SW480 (cell line): ENCODE results near the gene ABHD10.

Source experiments
- DNase-seq: peaks from one replicate; pipeline ENCODE4 v3.0.0-alpha.2; 2016; ENCODE audit warnings: low spot score

The ABHD10 gene

DNA sequence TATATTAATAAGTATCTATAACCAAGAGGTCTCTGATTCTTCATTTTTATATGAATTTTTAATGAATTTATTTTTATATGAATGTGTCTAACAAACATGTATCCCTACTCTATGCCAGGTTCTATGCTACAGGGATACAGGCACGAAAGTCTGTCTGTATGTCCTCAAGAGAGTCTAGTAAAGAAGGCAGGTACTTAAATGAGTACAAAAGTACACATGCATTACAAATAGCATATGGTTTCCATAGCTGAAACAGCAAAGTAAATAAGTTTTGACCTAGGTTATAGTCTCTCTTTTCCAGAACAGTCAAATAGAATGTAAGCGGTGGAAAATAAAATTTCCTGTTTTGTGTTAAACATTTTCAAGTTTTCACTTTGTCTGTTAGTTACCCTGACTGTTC lies 13.3 kb upstream of the ABHD10 start:
- no peak for DNase-seq

DNA sequence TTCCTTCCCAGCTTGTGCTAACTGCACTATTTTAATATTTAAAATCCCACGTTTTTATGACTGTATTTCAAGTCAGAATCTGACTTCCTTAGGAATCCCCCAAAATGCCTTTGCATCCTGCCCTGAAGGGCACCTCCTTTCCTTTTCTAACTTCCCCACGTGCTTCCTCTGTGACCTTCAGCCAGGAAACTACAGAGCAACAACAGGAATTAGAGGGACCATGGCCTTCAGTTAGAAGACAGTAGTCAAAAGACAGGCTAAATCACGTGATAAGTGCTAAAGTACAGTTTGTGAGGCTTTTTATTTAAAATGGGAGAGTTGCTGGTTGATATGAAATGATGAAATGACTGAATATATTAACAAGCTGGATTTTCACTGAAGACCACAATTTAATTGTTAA lies 11.8 kb upstream of the ABHD10 start:
- DNase-seq, result no peak

DNA sequence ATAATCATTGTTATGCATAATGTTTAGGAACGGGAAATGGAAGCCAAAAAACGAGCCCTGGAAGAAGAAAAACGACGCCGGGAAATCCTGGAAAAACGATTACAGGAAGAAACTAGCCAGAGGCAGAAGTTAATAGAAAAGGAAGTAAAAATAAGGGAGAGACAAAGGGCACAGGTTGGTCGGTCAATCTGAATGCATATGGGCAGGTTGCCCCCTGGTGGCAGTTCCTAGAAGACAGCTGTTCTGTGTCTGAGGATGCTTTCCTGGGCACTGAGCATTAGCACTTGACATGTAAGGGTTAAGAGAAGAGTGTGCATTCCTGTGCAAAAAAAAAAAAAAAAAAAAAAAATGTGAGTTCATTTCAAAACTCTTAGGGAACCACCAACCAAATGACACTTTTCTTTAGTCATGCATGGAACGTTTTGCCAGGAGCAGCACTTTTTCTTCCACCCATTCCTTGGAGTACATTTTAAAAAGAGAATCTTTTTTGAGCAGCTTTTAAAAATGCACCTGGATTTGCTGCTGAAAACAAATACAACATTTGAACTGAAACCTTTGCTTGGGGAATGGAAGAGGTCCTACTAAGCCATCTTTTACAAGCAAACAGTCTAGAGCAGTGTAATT lies 11.1 kb upstream of the ABHD10 start:
- DNase-seq, result peak; percentile 79

DNA sequence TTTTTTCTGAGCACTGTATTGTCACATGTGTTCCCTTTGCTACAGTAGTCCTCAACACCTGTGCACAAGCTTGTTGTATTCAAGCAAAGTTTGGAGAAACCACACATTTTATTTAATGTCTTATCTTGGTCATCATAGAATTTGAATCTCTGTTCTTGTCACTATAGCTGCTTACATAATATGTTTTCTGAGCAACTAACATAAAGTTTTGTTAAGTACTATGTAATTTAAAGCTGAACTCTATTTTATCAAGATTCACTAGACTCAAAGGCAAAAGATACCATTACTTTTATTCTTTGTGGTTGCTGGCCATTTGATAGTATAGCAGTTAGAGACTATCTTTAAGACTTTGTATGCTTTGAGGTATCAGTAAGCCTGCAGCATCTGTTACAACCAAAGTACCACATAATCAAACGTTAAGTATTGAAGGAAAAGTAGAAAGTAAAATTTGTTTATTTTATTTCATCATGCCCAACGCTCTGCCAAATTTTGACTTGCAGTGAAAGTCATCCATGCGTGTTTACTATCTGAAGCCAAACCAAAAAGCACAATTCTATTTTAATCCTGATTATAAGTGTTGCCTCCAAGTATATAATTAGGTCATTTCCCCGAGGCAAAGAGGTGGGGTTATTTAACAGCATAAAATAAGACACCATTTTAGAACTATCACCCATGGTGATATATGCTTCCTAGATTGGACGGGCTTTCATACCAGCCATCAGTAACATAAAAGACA lies 10.3 kb upstream of the ABHD10 start:
- no peak for DNase-seq

DNA sequence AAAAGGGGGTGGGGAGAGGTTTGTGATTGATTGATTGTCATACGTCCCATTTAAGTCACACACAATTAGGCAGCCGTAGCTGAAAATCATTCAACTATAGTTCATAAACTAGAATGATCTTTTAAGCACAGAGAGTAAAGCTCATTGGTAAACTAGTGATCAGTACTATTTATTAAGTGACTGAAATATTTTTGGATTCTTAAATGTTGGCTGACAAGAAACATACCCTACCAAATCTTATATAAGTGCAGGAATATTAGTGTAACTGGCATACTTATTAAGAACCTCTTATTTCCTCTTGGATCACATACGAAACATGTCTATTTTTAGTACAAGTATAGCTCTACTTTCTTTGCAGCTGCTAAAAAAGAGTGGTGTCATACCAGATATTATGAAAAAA lies 8.4 kb upstream of the ABHD10 start:
- no peak for DNase-seq

DNA sequence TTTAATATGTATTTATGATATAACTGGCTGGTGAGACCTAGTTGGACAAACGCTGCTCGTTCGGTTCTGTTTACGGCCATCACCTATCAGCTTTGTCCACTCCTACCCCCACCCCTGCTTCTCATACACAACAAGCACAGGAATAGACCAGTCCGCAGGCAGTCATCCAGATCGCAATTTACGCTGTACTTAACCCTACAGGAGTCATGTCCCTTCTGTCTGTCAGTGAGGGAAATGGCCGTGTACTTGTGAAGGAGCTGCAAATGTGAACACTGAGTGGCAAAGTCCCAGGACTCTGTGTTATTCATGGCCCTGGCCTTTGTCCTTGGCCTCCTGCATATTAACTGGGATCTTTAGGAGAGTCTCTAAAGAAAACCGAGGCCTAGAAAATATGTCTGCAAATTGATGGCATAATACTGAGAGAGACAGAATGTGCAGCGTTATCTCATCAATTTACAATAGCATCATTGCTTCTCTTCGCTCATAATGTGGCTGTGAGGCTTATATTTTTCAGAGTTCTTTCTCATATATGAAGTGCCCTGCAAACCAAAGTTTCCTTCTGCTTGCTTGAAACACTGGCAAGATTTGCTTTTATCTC lies 7.2 kb upstream of the ABHD10 start:
- DNase-seq, result no peak

DNA sequence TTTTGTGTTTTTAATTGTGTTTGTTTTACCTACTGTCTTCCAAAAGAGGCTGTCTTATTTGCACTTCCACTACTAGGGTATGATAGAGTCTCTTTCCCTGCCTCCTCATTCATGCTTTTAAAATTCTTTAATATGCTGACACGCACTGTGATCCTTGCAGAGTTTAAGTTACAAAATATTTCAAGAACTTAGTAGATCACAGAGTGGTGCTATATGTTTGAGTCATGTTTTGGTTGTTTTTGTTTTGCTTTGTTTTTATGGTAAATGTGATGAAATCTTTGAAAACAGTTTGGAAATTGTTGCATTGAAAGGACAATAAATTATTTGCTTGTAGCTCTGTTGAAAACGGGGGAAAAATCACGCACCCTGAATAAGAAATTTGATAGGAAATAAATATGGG lies 5.9 kb upstream of the ABHD10 start:
- no peak for DNase-seq

DNA sequence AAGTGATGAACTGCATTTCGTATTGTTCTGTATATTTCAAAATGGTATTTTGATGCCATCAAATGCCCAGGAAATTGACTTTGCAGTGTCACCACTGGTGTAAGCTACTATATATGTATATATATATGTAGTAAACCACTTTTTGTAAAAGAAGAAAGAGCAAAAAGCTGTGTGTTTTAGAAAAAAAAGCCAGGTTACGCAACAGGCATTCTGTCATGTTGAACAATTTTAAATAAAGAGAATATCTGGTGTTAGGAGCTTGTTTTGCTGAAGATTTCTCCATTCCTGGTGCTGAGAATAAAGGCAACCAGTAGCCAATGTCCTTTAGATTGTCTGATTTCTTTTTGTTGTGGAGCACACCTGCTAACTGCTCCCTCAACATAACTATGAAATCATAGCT lies 3.7 kb upstream of the ABHD10 start:
- no peak for DNase-seq

DNA sequence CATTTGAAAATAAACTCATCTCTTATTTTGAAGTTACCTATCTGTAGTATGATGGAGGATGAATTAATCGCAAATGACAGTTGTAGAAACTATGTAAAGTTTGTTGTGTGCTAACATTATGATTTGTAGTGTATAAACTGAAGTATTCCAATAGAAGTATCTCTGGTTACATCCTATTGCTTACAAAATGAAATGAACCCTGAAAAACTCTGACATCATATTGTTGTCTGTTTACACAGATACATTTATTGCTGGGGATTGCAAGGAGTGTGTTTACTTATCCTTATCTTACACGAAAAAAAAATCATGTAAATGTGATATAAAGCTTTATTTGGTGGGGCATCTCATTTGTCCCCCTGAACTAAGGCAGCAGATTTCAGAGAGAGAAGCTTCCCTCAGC lies 2.6 kb upstream of the ABHD10 start:
- DNase-seq, result no peak

DNA sequence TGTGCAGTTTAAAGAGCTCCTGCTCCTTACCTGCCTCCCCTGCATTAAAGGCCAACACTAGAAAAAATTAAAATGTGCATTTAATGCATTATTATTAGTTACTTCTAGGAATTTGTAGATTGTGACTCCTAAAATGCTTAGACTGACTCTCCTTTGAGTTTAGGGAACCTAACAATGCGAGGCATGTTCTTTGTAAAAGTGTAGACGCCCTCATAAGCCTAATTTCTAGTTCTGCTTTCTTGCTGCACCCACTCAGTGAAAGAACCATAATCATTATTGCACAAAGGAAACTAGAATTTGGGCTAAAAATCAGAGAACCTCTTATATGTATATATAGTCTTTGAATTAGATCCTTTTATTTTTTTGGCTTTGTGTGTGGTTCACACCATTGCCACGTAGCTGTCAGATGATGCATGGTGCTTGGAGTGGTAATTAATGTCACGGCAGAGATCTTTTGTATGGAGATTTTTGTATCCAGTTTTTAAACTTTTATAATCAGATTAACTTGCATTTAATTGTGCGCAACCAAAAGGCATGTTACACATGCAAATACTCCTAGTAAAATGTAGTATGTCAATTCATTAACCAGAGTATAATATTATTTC lies 710 bp downstream of the ABHD10 start:
- DNase-seq, result no peak

DNA sequence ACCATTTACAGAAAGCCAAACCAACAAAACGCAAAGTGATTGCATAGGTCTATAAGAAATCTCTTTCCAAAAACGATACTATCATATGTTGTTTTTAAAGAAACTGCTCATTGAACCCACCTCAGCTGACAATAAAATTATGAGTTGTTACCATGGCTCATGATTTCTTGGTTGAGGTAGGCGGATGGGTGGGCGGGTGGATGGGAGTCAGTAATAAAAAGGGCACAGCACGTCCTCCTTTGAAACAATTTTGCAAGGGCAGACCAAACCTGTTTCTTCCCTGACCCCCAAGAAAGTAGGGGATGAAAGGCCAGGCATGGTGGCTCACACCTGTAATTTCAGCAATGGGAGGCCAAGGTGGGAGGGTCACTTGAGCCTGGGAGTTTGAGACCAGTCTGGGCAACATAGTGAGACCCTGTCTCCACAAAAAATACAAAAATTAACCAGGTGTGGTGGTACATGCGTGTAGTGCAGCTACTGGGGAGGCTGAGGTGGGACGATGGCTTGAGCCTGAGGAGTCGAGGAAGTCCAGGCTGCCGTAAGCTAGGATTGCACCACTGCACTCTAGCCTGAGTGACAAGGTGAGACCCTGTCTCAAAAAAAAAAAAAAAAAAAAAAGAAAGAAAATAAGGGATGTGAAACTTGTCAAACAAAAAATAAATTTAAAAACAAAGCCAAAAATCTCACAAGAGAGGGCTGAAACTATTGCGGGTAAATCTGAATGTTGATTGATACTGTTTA lies 2.1 kb downstream of the ABHD10 start:
- DNase-seq, result no peak

DNA sequence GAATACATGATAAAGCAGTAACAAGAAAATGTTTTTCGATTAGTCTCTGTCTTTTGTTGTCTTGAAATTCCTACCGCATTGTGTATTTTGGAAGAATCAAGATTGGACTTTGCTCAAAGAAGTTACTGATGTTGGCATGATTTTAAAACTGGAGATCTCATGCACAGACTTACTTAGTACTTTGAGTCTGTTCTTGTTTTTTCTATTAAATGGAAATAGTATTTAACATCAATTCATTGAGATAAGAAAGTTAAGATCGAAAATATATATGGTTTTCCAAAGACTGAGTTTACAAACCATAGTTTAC lies 2.6 kb downstream of the ABHD10 start:
- no peak for DNase-seq

DNA sequence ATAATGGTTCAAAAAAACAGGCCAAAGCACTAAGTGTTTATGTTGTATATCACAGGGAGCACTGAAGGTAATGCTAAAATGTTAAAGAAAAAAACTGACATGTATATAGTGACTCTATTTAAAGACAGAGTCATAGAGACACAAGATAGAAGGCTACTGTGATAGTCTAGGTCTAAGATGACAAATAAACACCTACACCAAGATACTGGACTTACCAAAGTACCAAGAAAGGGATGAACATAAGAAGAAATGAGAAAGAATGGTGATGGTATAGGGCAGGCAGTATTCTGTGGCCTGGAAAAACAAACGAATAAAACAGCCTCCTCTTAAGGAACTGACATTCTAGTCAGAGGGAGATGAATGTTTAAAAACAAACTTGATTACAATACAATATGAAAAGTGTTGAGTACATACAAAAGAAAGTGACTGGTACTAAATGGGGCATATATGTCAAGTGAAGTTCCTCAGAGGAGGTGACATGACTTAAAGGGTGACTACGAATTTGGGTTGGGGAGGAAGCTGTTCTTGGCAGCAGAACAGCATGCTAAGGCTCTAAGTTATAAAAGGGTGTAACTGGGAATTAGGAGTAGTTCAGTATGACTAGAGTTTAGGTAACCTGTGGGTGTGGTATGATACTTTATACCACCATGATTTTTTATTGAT lies 5.9 kb downstream of the ABHD10 start:
- no peak for DNase-seq

DNA sequence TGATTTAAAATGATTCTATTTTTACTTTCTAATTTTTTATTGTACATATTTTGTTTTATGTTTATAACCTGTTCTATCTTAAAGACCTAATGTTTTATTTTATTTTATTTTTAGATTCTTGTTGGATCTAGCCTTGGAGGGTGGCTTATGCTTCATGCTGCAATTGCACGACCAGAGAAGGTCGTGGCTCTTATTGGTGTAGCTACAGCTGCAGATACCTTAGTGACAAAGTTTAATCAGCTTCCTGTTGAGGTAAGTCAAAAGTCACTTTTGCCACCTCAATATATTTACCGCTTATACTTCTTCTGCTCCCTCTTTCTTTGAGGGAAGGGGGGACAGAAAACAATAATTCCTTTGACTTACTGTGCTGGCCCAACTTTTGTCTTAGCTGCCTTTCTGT lies 8.0 kb downstream of the ABHD10 start:
- no peak for DNase-seq

DNA sequence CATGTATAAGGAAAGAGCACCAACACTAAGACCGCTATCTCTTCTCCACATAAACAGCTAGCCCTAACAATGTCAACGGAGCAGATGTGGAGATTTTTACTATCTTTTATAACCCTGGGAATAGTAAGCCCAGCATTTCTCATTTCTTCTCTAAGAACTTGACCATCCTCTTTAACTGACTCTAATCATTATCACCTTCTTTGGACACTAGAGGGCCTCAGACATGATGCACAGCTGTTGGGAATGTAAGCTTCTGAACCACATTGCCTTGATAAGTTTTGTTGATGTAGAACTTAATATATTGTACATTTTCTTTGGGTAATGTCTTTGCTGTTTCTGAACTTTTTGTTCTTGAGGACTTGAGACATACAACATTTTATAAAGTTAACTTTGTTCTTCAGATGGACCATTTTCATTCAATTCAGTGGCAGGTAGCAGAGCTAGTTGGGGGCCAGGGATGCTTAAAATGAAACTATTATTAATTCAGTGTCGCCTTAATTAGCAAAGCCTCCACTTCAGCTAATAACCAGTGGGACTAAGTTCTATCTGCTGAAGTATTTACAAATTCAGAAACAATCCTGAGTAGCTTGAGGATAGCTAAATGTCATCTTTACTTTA lies 10.3 kb downstream of the ABHD10 start:
- peak; percentile 60 for DNase-seq

DNA sequence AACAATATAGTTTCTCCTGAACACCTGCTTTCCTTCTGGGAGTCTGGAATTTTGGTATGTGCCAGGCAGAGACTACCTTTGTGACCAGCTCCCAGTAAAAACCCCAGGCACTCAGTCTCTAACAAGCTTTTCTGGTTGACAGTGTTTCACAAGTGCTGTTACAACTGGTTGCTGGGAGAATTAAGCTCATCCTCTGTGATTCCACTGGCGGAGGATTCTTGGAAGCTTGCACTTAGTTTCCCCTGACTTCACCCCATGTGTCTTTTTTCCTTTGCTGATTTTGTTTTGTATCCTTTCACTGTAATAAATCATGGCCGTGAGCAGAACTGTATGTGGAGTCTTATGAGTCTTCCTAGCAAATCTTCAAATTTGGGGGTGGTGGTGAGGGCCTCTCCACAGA lies 14.2 kb downstream of the ABHD10 start:
- no peak for DNase-seq

DNA sequence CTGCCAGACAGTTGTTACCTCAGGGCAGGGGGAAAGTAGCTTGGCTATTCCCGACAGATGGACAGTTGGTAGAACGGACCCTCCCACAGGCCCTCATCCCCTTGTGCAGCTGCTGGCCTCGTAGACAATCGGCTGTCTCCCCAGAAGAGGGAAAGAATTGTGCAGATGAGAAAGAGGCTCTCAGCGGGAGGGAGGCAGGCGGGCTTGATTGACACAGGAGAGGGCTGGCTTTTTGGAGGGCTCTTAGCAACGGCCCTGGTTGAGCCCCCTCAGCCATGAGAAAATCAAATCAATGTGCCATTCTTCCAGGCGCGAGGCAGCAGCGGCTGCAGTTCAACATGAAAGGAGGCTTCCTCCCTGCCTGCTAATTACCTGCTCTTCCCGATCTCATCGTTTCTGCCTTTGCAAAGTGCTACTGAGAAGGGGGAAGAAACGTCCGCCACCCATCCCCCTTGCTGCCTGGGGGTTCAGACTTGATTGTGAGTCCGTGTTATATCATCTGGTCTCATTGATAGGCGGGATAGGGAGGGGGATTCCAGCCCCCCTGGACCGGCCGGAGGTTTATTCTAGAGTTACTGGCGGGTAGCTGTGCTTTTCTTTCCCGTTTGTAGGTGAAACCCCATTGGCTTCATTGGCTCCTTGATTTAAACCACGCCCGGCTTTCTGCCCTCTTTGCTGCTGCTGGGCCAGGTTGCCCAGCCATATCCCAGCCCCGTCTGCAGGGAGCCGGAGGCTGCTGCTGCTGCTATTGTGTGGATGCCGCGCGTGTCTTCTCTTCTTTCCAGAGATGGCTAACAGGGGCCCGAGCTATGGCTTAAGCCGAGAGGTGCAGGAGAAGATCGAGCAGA lies 20.0 kb downstream of the ABHD10 start, which contains the start of gene TAGLN3:
Gene TAGLN3 (plus strand): TSS at position 287 of the 848 bp plus-strand sequence. CDS start 501 bp downstream, at position 788.
- peak; percentile 35 for DNase-seq

DNA sequence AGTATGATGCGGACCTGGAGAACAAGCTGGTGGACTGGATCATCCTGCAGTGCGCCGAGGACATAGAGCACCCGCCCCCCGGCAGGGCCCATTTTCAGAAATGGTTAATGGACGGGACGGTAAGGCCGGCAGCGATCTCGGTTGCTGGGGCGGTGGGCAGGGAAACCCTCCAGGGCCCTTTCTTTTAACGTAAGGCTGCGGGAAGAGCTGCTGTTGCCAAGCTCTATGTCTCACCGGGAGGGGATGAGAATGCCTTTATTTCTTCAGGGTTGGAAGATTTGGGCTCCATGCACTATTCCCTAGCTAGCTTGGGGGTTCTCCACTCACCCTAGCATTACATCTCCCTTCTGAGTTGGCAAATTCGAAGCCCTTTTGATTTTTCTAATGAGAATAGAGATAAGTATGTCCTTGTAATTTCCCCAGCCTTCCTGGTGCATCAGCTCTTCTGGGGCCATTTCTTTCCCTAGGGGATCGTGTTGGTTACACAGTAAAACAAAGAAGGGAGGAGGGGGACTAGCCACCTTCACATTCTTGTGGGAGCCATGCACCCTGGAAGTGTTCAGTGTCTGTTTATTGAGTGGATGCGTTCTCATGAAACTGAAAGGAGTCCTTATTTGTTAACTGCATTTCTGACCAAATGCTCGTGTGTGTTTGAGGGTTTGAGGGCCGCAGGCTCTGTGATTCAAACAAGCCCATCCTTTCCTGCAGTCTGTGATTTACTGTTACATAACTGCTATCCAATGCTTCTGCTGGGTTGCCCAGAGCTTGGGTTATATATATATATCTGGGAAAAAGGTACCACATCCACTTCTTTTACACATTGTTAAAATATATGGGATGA lies 20.9 kb downstream of the ABHD10 start:
- DNase-seq, result no peak

DNA sequence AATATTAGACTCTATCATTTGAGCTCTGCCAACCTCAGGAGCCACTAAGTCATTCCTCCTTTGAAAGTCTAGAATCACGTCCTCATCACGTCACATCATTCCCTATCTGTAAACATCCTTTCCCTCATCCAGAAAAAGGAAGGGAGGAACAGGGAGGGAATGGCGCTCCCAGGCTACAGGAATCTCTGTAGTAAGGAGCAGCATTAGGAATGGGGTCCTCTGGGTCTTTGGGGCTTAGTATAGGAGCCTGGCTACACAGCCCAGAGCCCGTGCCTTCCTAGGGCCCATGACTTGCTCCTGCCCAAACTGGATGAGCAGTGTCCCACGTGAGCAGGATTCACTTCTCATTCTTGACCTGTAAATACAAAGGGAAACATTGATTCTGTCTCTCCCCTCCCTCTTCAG lies 21.5 kb downstream of the ABHD10 start:
- DNase-seq, result no peak

DNA sequence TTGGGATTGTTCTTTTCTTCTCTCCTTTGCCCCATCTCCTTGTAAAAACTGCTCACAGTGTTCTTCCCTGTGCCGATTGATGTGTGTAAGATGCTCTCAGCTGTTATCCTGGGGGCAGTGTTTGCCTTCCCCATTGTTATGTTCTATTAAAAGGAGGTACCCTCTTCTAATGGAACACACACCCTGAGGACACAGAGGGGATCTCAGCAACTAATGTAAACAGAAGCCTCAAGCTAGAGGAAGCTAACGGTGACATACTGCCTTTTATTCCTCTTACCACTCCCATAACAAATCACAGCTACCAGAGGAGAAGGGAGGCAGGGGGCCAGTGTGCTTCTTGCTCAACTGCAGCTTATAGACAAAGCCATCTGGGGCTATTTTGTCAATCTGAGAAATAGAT lies 22.1 kb downstream of the ABHD10 start:
- DNase-seq, result no peak
